H1 (cell line): ENCODE data around the gene HRH3. TPM values are rescaled to one million over a fixed set of nuclear protein-coding genes. Genes with fewer than 3 reads are reported as not detected.

Experiments used
- SIN3A ChIP-seq, 2 experiments: IDR thresholded peaks in 1 of 2; conservative IDR thresholded peaks in 1 of 2; 2 replicates each; pipeline ENCODE4 v1.6.1; 2011 to 2012; ENCODE audit warnings: low read length in 2 of 2, improper control_type of control experiment in 1 of 2, low read depth in 1 of 2, mild to moderate bottlenecking in 1 of 2
- polyA plus RNA-seq, 7 experiments: library from polyadenylated mRNA; depleted of rRNA in 3 of 7; stranded (reverse) in 5 of 7; unstranded in 2 of 7; fragments of >200 nt in 5 of 7; fragments of 200-250 nt in 2 of 7; gene quantifications; 1 replicate in 5 of 7; 2 replicates in 1 of 7; 4 replicates in 1 of 7; pipeline versions ENCODE4 v1.2.1 to v1.2.3, GENCODE V29; 2011 to 2013; ENCODE audit warnings: missing spikeins in 2 of 7, mixed read lengths in 2 of 7
- total RNA-seq: library from RNA; stranded (reverse); fragmentation: NEBNext Ultra II Directional; extraction: Animal tissue kit (Norgen Biotek cat#: 25700); gene quantifications from 2 replicates; pipeline ENCODE4 v1.2.1, GENCODE V29; 2021

The HRH3 gene
- total and polyA plus RNA-seq, 2 of the 8 experiments (the other 6 are each of a cell fraction or from before 2014, with no cell fraction given), result 2.0 to 4.5 TPM

DNA sequence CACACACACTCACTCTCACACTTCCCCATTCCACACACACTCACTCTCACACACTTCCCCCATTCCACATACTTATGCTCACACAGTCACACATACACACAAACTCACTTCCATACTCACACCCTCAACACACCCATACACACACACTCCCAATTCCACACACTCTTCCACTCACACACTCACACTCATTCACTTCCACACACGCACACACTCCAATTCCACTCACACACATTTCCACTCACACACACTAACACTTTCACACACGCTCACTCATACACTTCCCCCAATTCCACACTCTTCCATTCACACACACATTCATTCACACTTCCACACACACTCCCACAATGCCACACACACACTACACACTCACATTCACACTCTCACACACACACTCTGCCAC is 10.2 kb upstream of the HRH3 start (continued):
- TF ChIP-seq SIN3A (conservative IDR thresholded peaks at IDR 0.05 in 1 of 2, IDR thresholded peaks at IDR 0.05 in 1 of 2; ENCODE audit: low read depth in 1 of 2, low read length in 2 of 2), result no peak
